Endothelial cell of umbilical vein (primary cell): ENCODE data around the gene DCHS2. TPM values are rescaled to one million over a fixed set of nuclear protein-coding genes. Genes with fewer than 3 reads are reported as not detected.

Experiments used
- BruUV-seq: library from RNA; stranded (reverse); fragments of 400-500 nt; replicated peaks from 2 replicates; lab custom pipeline; 2021; lab: Mats Ljungman, UMichigan
- CTCF ChIA-PET: fragments of 300-600, 350-600 bp; sonication (Branson Sonifier 250); formaldehyde crosslinking; loops from one replicate; lab custom pipeline; 2021; ENCODE audit warnings: antibody characterized with exemption, inconsistent platforms; lab: Charles Lee
- POLR2A ChIA-PET: fragments of 300-600, 350-600 bp; sonication (Branson Sonifier 250); formaldehyde crosslinking; loops from one replicate; lab custom pipeline; 2021; ENCODE audit warnings: antibody characterized with exemption, inconsistent platforms; lab: Charles Lee
- DNase-seq: peaks from one replicate; pipeline ENCODE4 v3.0.0-alpha.2; 2011; ENCODE audit warnings: low read depth, low spot score
- FAIRE-seq: peaks from 2 replicates; lab custom pipeline; 2011; peaks lifted over from hg19 to GRCh38; lab: Jason Lieb, UNC
- H2AFZ ChIP-seq: 2 replicates; pipeline ENCODE4 v1.6.0; 2012; ENCODE audit warnings: low read depth, low read length, control low read depth, inconsistent platforms
- H3K27ac ChIP-seq: 2 replicates; pipeline ENCODE4 v1.5.1; 2011; ENCODE audit warnings: low read depth, mild to moderate bottlenecking, control low read depth, low read length, moderate library complexity; ENCODE audit not compliant: insufficient read depth
- H3K27me3 ChIP-seq, 2 experiments: 2 replicates each; pipeline versions ENCODE4 v1.6.0 to v1.6.1; 2011; ENCODE audit warnings: low read length in 2 of 2, mixed read lengths in 1 of 2; ENCODE audit not compliant: control insufficient read depth in 2 of 2, insufficient read depth in 2 of 2
- H3K36me3 ChIP-seq, 2 experiments: 2 replicates in 1 of 2; 3 replicates in 1 of 2; pipeline ENCODE4 v1.5.1; 2011; ENCODE audit warnings: low read length in 2 of 2, mild to moderate bottlenecking in 1 of 2, moderate library complexity in 1 of 2; ENCODE audit not compliant: control insufficient read depth in 2 of 2, insufficient read depth in 2 of 2; ENCODE audit errors: extremely low read depth in 1 of 2
- H3K4me1 ChIP-seq: 3 replicates; pipeline ENCODE4 v1.5.1; 2011; ENCODE audit warnings: mild to moderate bottlenecking, low read length; ENCODE audit not compliant: control insufficient read depth, insufficient read depth; ENCODE audit errors: extremely low read depth
- H3K4me2 ChIP-seq: 2 replicates; pipeline ENCODE4 v1.6.1; 2011; ENCODE audit warnings: low read length, control low read depth, mixed read lengths; ENCODE audit not compliant: insufficient read depth
- H3K4me3 ChIP-seq, 3 experiments: fragments of 200-600 bp in 1 of 3; sonication (generic), shearing (Covaris generic) in 1 of 3; replicated peaks in 1 of 3; 2 replicates each; pipeline ENCODE4 v1.5.1; 2011 to 2016; ENCODE audit warnings: control low read depth in 3 of 3, low read length in 3 of 3, mild to moderate bottlenecking in 2 of 3, inconsistent platforms in 1 of 3, low read depth in 1 of 3, moderate library complexity in 1 of 3; ENCODE audit not compliant: insufficient read depth in 1 of 3
- H3K79me2 ChIP-seq: 2 replicates; pipeline ENCODE4 v1.6.0; 2012; ENCODE audit warnings: low read length, inconsistent platforms; ENCODE audit not compliant: control insufficient read depth, insufficient read depth
- H3K9ac ChIP-seq: replicated peaks from 2 replicates; pipeline ENCODE3; 2011; ENCODE audit warnings: low read length, control low read depth; ENCODE audit not compliant: insufficient read depth; ENCODE audit errors: extremely low read depth
- H3K9me1 ChIP-seq: replicated peaks from 3 replicates; pipeline ENCODE4 v1.6.0; 2011; ENCODE audit warnings: mild to moderate bottlenecking, low read length; ENCODE audit not compliant: control insufficient read depth, insufficient read depth; ENCODE audit errors: extremely low read depth
- H3K9me3 ChIP-seq: replicated peaks from 2 replicates; pipeline ENCODE4 v1.5.1; 2012; ENCODE audit warnings: low read length, inconsistent platforms; ENCODE audit not compliant: control insufficient read depth, insufficient read depth
- H4K20me1 ChIP-seq: replicated peaks from 2 replicates; pipeline ENCODE3; 2011; ENCODE audit warnings: mild to moderate bottlenecking, low read length; ENCODE audit not compliant: control insufficient read depth, insufficient read depth; ENCODE audit errors: extremely low read depth
- EZH2 ChIP-seq: IDR thresholded peaks from 2 replicates; pipeline ENCODE4 v1.6.1; 2012; ENCODE audit warnings: borderline replicate concordance, low read depth, mild to moderate bottlenecking, moderate library complexity, low read length, inconsistent platforms; ENCODE audit not compliant: severe bottlenecking
- FOS ChIP-seq: IDR thresholded peaks from 2 replicates; pipeline ENCODE4 v1.6.1; 2011; ENCODE audit warnings: mild to moderate bottlenecking, low read length, moderate library complexity, borderline replicate concordance; ENCODE audit not compliant: insufficient read depth
- JUN ChIP-seq: IDR thresholded peaks from 2 replicates; pipeline ENCODE4 v1.6.1; 2011; ENCODE audit warnings: borderline replicate concordance, low read depth; ENCODE audit not compliant: insufficient read length, insufficient read depth
- MYC ChIP-seq: IDR thresholded peaks from one replicate; pipeline ENCODE4 v1.6.1; 2011; ENCODE audit warnings: mild to moderate bottlenecking, low read depth, low read length
- POLR2A ChIP-seq: IDR thresholded peaks from 2 replicates; pipeline ENCODE4 v1.6.1; 2012; ENCODE audit warnings: low read depth, mild to moderate bottlenecking, control low read depth, low read length
- POLR2AphosphoS5 ChIP-seq: IDR thresholded peaks from 2 replicates; pipeline ENCODE4 v1.6.1; 2012; ENCODE audit warnings: low read depth, mild to moderate bottlenecking, control low read depth, low read length, moderate library complexity; ENCODE audit not compliant: insufficient read depth
- dilution Hi-C: fragments of 300-500 bp; cut with MboI; formaldehyde crosslinking; loops from one replicate; pipeline ENCODE4 v1.15.0; 2019; ENCODE audit warnings: low sequenced_read_pairs; ENCODE audit not compliant: extremely low pct_ligation_motif_present
- intact Hi-C: fragments of 100-400 bp; cut with micrococcal nuclease; formaldehyde crosslinking; loops from one replicate; pipeline ENCODE4 v1.10.0; 2022
- polyA plus RNA-seq, 4 experiments: library from polyadenylated mRNA; depleted of rRNA in 3 of 4; stranded (reverse) in 3 of 4; unstranded in 1 of 4; fragments of >200 nt; gene quantifications; 2 replicates each; pipeline versions ENCODE4 v1.2.1 to v1.2.3, GENCODE V29; 2011 to 2012; ENCODE audit warnings: missing spikeins in 1 of 4
- total RNA-seq: library from RNA; stranded (reverse); gene quantifications from 2 replicates; pipeline ENCODE4 v1.2.3, GENCODE V29; 2021
- TF ChIP-seq, protein P1 (sequence below): IDR thresholded peaks from 2 replicates; pipeline ENCODE4 v1.6.1; 2011; ENCODE audit not compliant: insufficient read depth, insufficient read length
- TF ChIP-seq, protein P2 (sequence below), 2 donors: IDR thresholded peaks; 1 replicate in 1 of 2; 2 replicates in 1 of 2; pipeline ENCODE4 v1.5.1; 2011; ENCODE audit warnings: low read length in 2 of 2, mild to moderate bottlenecking in 2 of 2, moderate library complexity in 2 of 2, control low read depth in 1 of 2, inconsistent platforms in 1 of 2, low read depth in 1 of 2; ENCODE audit not compliant: insufficient read depth in 1 of 2; ENCODE audit errors: extremely low read depth in 1 of 2

DCHS2 gene
- total and polyA plus RNA-seq, 2 donors (not counting 3 experiments of a cell fraction or from before 2014, with no cell fraction given) = not detected

DNA sequence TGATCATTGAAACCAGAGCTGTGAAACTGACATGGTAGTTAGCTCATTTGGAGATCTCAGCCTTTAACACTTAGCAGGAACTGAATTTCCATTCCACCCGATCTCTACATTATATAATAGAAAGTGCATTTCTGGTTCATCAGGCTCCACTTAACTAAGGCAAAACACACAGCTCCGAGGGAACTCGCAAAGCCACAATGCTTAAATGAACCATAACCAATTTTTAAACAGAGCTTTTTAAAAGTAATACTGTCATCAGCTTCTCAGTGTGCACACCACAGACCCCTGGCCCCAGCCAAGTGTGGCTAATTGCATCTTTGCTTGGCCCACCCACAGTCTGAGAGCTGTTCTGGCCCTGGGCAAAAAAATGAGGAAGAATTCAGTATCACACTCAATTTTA is 66.1 kb downstream of the DCHS2 start:
- H3K36me3 ChIP-seq = no peaks in the 10 kb centered on the region
- H3K9ac ChIP-seq = no peak overlapping the region
- H2AFZ ChIP-seq = no peak overlapping the region
- ChIA-PET CTCF (no interaction called here), POLR2A (no interaction called here)
- intact Hi-C loops (no loop called here), dilution Hi-C loops (no loop called here)
- no peak overlapping the region for H3K4me3 ChIP-seq
- no peak overlapping the region for H3K27ac ChIP-seq
- H3K4me1 ChIP-seq = no peaks in the 10 kb centered on the region
- no peaks in the 10 kb centered on the region for H3K9me3 ChIP-seq
- FAIRE-seq = no peak
- DNase-seq = no peak
- no peaks in the 10 kb centered on the region for H3K27me3 ChIP-seq
- H4K20me1 ChIP-seq = no peaks in the 10 kb centered on the region
- H3K4me2 ChIP-seq = no peak overlapping the region
- no peaks in the 10 kb centered on the region for H3K9me1 ChIP-seq
- no TSS peak for BruUV-seq
- TF ChIP-seq POLR2A = no peak
- TF ChIP-seq, protein P1, sequence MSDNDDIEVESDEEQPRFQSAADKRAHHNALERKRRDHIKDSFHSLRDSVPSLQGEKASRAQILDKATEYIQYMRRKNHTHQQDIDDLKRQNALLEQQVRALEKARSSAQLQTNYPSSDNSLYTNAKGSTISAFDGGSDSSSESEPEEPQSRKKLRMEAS = no peak
- TF ChIP-seq, protein P2, sequence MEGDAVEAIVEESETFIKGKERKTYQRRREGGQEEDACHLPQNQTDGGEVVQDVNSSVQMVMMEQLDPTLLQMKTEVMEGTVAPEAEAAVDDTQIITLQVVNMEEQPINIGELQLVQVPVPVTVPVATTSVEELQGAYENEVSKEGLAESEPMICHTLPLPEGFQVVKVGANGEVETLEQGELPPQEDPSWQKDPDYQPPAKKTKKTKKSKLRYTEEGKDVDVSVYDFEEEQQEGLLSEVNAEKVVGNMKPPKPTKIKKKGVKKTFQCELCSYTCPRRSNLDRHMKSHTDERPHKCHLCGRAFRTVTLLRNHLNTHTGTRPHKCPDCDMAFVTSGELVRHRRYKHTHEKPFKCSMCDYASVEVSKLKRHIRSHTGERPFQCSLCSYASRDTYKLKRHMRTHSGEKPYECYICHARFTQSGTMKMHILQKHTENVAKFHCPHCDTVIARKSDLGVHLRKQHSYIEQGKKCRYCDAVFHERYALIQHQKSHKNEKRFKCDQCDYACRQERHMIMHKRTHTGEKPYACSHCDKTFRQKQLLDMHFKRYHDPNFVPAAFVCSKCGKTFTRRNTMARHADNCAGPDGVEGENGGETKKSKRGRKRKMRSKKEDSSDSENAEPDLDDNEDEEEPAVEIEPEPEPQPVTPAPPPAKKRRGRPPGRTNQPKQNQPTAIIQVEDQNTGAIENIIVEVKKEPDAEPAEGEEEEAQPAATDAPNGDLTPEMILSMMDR (IDR thresholded peaks at IDR 0.05; ENCODE audit: extremely low read depth in 1 of 2, insufficient read depth in 1 of 2, low read depth in 1 of 2, low read length in 2 of 2) = no peak
- TF ChIP-seq FOS = no peak
- TF ChIP-seq EZH2 = no peak
- no peaks in the 10 kb centered on the region for H3K79me2 ChIP-seq

DNA sequence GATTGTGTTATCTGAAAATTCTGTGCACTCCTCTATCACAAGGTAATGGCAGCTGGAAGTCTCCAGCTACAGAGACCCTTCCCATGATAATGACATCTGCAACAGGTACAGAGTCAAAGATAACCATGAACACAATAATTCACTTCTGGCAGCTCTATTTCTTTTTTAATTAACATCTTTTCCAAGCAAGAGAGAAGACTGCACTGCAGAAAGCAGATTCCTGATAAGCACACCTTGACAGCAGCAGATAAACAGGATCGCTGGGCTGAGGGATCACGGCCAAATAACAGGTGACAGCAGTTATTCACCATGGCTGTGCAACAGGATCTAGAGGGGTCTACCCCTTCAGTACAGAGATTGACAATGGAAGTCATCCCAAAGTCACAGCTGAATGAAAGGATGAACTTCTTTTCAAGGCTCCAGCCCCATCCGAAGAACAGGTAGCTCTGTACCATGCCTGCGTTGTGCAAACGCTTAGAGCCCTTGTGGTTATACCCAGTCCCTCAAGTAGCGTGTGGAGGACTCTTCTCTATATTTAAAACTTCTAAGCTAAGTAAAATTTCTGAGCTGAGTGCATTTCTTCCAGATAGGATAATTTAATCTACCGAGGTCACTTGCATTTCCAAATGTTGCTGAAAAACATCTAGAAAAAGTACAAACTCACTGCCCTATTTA is 66.7 kb downstream of the DCHS2 start:
- intact Hi-C loops = no loop called here
- CTCF ChIA-PET = no interaction called here

More for the DNA sequence above, 66.7 kb downstream of the DCHS2 start:
- H3K36me3 ChIP-seq = no peaks in the 10 kb centered on the region
- BruUV-seq = no TSS peak
- no peak overlapping the region for H3K4me2 ChIP-seq
- TF ChIP-seq FOS (no peak), MYC (no peak), JUN (no peak), EZH2 (no peak), POLR2AphosphoS5 (no peak)
- TF ChIP-seq, protein P1 = no peak
- no peak for FAIRE-seq
- H2AFZ ChIP-seq = no peak overlapping the region
- POLR2A ChIA-PET = no interaction called here
- no peaks in the 10 kb centered on the region for H3K79me2 ChIP-seq
- H3K27ac ChIP-seq = no peak overlapping the region
- H3K4me3 ChIP-seq = no peak overlapping the region
- H3K9me1 ChIP-seq = no peaks in the 10 kb centered on the region
- no peaks in the 10 kb centered on the region for H3K9me3 ChIP-seq
- H4K20me1 ChIP-seq = no peaks in the 10 kb centered on the region
- DNase-seq = no peak
- no peaks in the 10 kb centered on the region for H3K27me3 ChIP-seq
- H3K4me1 ChIP-seq = no peaks in the 10 kb centered on the region
- no peak overlapping the region for H3K9ac ChIP-seq
- dilution Hi-C loops = no loop called here
